GM12892 (cell line): Measurements from ENCODE around the gene CDK2.

Experiments
- POLR2A ChIP-seq: IDR thresholded peaks from 2 replicates; pipeline ENCODE4 v1.6.1; 2011; ENCODE audit warnings: low read depth, low read length, control low read depth
- POLR2AphosphoS5 ChIP-seq: IDR thresholded peaks from 2 replicates; pipeline ENCODE4 v1.6.1; 2011; ENCODE audit warnings: low read depth, low read length, control low read depth
- TAF1 ChIP-seq: IDR thresholded peaks from 2 replicates; pipeline ENCODE4 v1.6.1; 2011; ENCODE audit warnings: low read depth, mild to moderate bottlenecking, control low read depth, low read length, borderline replicate concordance

DNA sequence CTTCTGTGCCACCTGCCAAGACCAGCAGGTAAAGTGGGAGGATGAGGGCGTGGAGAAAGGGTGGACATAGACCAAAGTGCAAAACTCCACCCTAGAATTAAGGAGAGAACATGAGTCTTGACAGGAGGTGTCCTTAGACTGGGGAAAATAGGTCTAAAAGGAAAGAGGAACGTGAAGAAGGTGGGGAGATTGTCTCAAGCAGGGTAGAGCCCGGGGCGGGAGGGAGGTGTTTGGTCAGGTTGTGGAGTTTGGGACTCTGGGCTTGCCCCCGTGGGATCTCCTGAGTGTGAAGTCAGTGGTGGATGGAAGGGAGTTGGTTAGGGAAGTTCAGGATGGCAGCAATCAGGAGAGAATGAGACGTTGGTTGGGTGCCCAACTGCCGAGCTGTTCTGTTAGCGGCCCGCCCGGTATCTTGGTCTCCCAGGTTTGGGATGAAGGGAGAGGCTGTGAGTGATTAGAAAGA is 35.3 kb upstream of the CDK2 start:
- TF ChIP-seq POLR2A (no peak), POLR2AphosphoS5 (no peak), TAF1 (no peak)
